GM18511 (cell line): ENCODE data around the gene MMP15.
"Not testable (repeated sequence)": the region's sequence is repeated elsewhere in the genome, so short reads cannot be mapped to it uniquely, and the experiment has no call there.

Experiments used
- ATAC-seq: cut with Tn5 transposase; IDR thresholded peaks from one replicate; pipeline ENCODE4 v1.9.1; 2021; ENCODE audit warnings: mild to moderate bottlenecking, moderate library complexity; ENCODE audit not compliant: unreplicated experiment

MMP15 gene

DNA sequence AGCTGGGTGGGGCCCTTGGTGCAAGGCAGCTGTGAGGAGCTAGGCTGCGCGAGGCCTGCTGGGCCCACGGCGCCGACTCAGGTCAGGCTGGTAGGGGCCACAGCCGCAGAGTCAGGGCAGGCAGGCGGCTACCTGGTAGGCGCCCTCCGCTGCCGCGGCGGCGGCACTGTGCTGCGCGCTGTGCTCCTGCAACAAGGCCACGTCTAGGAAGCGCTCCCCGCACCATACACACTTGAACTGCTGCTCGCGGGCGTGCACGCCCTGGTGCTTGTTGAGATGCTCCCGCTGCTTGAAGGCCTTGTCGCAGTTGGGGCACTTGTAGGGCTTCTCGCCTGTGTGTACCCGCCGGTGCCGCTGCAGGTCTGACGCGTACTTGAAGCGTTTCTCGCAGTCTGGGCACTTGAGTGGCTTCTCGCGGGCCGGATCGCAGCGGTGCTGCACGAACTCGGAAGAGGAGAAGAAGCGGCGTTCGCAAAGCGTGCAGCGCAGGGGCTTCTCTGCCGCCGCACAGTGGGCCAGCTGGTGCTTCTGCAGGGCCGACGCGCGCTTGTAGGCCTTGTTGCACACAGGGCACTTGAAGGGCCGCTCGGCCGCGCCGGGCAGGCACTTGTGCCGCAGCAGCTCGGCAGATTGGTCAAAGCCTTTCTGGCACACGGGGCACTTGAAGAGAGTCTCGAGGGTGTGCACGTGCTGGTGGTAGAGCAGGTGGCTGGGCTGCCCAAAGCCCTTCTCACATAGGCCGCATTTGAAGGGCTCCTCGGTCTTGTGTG lies 29.0 kb upstream of the MMP15 start:
- ATAC-seq, result no peak

DNA sequence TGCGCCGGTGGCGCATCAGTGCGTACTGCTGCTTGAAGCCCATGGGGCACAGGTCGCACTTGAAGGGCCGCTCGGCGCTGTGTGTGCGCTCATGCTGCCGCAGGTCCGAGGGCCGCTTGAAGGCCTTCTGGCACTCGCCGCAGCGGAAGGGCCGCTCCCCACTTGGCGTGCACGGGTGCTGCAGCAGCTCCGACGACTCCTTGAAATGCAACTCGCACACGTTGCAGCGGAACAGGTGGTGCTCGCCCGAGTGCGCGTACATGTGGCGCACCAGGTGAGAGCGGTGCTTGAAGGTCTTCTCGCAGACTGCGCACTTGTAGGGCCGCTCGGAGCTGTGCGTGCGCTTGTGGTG lies 28.4 kb upstream of the MMP15 start:
- no peak for ATAC-seq

DNA sequence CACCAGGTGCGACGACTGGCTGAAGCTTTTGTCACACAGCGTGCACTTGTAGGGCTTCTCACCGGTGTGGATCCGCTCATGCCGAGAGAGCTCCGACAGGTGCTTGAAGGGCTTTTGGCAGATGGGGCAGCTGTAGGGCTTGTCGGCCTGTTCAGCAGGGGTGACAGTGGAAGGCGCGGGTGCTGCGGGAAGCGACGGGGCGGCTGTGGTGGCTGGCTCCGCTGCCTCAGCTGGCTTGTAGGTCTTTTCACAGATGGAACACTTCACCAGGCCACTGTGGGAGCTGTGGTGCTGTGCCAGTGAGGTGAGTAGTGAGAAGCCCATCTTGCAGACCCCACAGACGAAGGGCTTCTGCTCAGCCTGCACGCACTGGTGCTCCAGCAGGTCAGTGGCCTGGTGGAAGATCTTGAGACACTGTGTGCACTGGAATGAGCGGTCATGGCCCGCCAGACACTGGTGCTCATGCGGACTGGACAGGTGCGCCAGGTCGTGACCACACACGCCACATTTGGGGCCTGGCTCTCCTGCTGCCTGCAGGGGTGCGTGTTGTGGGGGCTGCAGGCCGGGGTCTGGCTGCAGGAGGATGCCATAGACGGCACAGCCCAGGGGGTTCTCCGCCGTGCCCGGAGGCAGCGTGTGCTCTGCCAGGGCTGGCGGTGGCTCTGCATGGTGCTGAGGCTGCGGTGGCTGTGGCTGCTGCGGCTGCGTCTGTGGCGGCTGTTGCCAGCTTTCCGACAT lies 27.9 kb upstream of the MMP15 start:
- ATAC-seq, result no peak

DNA sequence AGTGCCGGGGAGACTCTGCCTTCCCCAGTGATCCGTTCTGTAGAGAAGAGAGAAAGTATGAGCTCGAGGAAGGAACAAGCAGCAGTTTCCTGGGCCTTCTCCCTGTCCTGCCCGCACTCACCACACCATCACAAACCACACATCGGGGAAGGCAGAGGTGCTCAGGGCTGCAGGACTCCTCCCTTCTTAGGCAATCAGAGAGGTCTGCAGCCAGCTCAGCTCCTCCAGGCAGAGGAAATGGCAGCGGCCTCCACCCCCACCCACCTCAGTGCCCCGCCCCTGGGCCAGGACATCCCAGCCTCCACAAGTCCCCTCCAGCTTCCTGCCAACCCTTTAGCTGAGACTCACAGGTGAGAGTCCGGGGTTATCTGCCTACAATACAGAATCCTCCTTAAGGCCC lies 27.1 kb upstream of the MMP15 start:
- no peak for ATAC-seq

DNA sequence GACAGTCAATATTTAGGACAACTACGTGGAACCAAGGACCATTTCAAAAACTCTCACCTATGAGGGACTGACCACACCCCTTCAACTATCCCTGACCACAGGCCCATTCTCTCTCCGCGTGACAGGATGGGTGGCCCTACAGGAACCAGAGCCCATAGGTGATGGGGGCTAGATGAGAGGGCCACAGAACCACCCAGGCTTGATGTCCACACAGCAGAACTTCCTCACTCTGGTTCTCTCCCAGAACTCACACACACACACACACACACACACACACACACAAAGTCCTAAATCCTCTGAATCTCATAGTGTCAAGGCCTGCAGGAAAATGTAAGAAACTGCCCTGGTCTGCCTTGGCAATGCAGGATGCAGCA lies 26.6 kb upstream of the MMP15 start:
- ATAC-seq, result no peak

DNA sequence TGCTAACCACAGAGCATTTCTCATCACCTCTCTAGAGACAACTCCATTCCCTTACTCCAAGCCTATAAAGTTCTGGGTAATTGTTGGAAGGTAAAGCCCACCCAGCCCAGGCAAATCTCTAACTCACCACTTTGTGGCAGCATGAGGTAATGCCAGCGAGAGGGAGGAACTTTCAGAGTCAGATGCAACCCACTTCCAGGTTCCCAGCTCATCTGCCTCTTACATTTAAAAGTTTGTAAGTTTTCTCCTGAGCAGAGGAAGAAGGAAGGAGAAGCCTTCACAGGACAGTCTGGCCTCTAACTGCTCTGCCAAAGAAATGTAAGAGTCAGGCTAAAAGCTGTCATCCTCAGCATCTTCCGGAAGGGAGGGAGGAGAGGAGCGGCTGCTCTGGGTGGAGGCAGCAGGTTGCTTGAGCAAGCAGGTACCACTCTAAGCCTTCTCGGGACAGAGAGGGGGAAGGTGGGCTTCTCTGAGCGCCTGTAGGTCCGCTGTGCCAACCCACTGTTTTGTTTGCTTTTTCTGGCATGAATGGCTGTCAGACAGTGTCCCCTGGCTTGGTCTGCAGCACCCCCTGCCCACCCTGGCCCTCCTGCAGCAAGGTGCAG lies 26.1 kb upstream of the MMP15 start:
- ATAC-seq, result no peak

DNA sequence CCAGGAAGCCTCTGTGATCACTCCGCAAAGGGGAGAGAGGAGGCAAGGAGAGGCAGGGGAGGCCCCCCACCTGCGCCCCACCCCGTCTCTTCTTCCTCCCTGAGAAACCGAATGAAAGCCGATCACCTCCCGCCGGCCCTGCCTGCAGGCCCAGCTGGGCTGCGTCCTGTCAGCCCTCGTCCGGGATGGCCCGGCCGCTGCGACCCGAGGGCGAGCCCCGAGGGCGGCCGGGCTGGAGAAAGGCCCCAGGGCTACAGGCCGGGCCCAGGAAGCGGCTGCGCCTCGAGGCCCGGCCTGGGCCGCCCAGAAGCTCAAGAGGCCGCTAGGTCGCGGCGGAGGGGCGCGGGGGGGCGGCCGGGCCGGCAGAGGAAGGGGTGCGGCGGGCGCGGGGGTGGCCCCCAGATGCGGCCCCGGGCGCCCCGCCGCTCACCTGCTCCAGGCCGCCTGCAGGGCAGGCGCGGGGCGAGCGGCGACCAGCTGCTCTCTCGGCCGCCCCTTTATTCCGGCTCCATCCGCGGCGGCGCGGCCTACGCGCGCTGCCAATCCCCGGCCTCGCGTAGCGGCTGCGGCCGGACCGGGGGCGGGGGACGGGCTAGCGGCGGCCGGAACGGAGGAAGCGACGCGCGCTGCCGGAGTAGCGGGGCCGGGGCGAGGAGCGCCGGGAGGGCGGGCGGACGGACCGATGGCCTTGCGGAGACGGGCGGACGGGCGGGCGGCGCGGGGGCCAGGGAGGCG lies 25.4 kb upstream of the MMP15 start, which contains the start of gene ZNF319:
Gene ZNF319 (minus strand): TSS at position 702 of the 735 bp plus-strand sequence. CDS start 2,407 bp downstream, outside the sequence.
- peak; percentile 30 for ATAC-seq

DNA sequence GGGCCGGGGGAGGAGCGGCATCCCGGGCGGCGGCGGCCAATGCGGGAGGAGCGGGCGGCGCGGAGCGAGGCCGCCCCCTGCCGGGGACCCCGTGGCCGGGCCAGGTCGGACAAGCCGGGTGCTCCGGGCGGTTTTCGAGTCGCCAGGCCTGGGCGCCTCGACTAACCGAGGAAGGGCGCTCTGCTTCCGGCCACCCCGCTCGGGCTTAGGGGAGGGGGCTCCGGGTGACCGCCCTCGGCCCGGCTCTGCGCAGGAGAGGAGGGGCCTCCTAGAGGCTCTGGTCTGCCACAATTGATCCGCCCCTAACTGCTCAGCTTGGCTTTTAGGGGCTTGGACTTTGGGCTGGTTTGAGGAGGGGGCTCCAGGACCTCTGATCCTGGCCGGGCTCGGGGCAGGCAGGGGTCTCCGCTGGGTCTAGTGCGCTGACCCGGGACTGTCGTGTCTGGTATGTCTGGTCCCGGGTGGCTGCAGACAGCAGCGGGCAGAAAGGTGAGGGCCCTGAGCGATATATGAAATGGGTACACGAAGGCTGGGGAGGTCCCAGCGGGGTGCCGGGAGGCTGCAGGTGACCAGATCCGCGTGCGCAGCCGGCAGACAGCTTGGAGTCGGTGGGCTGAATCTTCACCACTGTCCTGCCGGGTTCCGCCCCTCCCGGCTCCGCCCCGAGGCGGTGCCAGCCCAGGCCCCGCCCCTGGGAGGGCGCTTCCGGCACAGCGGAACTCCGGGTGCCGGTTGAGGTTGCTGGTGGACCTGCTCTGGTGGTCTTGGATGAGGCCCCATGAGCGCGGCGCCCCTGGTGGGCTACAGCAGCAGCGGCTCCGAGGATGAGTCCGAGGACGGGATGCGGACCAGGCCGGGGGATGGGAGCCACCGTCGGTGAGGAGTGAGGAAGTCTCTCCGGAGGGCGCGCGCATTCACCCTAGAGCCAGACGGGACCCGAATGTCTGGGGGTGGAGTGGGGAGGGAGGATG lies 24.6 kb upstream of the MMP15 start, which contains the start of gene USB1:
Gene USB1 (plus strand): TSS at position 702 of the 971 bp plus-strand sequence. CDS start 77 bp downstream, at position 779.
- peak; percentile 83 for ATAC-seq

DNA sequence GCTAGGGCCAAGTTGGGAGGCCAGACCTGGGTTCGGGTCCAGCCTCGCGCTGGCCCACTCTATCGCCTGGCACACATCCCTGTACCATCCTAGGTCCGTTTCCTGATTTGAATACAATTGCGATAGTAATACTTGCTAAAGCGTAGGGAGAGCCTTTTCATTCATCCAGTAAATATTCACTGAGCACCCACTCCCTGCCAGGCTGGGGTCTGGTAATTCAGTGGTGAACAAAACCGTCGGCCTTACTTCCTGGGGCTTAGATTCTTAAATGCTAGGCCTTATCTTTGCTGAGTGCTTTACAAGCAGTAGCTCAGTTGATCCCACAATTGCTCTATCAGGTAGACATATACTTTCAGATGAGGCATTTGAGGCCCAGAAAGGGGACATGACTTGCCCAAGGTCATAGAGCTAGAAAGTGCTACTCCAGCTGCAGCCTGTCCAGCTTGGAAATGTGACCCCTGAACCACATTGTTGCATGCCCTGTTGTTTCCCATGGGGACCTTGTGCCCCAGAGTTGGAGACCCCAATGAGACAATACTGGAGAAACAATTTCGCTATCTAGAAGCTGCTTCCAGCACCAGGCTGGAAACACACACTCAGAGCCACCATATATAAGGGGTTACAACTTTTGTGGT lies 23.7 kb upstream of the MMP15 start:
- no peak for ATAC-seq

DNA sequence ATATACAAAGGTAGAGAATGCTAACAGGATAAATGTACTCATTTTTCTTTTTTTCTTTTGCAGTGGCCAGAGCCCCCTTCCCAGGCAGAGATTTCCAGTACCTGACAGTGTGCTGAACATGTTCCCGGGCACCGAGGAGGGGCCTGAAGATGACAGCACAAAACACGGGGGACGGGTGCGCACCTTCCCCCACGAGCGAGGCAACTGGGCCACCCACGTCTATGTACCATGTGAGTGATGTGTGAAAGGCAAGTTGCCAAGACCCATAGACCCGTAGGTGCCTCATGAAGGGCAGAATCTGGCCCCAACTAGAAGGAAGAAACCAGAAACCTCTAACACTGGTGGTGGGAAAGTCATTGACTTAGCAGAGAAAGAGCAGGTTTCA lies 23.1 kb upstream of the MMP15 start:
- ATAC-seq, result no peak

DNA sequence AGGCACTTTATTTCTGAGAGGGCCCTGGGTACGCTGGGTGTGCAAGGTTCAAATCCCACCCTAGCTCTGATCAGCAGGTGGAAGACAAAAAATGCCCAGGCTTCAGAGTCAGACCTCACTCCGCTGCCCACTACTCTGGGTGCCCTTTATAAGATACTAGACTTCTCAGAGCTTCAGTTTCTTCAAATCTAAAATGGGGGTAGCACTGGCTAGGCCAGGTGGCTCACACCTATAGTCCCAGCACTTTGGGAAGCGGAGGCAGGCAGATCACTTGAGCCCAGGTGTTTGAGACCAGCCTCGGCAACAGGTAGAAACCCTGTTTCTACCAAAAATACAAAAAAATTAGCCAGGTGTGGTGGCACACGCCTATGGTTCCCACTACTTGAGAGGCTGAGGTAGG lies 22.6 kb upstream of the MMP15 start:
- no peak for ATAC-seq

DNA sequence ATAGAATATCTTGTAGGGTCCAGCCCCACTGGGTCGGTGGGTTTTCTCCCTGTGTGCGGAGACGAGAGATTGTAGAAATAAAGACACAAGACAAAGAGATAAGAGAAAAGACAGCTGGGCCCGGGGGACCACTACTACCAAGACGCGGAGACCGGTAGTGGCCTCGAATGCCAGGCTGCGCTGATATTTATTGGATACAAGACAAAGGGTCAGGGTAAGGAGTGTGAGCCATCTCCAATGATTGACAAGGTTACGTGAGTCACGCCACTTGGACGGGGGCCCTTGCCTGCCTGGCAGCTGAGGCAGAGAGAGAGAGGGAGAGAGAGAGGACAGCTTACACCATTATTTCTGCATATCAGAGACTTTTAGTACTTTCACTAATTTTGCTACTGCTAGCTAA lies 20.8 kb upstream of the MMP15 start:
- ATAC-seq, result not testable (repeated sequence)

DNA sequence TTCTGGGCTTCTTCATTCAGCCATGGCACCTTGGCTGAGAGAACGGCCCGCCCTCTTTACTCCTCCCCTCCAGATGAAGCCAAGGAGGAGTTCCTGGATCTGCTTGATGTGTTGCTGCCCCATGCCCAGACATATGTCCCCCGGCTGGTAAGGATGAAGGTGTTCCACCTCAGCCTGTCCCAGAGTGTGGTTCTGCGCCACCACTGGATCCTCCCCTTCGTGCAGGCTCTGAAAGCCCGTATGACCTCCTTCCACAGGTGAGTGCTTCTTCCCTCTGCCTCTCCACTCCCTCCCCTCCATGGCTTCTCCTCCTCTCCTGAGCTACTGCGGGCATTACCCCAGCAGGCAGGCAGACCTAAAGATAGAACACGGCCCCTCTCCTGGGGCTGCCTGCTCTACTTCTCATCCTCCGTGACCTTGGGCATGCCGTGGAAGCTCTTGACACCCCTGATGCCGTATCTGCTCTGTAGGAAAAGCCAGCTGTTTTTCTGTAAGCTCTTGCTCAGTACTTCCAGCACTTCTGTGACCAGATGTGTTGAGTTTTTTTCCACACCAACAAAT lies 15.6 kb upstream of the MMP15 start:
- no peak for ATAC-seq

DNA sequence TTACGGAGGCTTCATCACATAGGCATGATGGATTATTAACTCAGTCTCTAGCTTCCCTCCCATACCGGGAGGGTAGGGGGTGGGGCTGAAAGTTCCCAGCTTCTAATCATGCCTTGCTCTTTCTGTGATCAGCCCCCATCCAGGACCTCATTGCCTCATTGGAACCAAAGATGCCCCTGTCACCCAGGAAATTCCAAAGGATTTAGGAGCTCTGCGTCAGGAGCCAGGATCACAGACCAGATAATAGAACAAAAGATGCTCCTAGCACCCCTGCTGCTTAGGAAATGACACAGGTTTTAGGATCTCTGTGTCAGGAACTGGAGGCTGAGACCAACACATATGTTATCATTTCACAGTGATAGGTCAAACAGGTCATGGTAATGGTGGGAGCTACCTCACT lies 14.7 kb upstream of the MMP15 start:
- ATAC-seq, result no peak

DNA sequence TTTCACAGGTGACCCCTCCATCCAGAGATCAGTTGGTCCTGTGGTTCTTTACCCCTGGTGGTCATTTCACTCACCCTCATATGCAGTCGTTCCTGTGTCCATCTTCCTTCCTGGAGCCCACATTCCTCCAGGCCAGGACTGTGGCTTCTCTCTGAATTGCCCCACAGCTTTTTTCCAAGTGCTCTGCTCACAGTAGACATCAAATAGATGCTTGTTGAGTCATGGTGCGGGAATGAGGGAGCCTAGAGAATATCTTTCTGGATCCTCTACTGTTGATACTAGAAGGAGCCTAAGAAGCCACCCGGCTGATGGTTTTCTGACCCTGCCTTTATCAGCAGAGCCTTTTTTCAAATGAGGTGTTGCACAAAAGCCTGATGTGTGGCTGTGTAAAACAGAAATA lies 13.9 kb upstream of the MMP15 start:
- no peak for ATAC-seq

DNA sequence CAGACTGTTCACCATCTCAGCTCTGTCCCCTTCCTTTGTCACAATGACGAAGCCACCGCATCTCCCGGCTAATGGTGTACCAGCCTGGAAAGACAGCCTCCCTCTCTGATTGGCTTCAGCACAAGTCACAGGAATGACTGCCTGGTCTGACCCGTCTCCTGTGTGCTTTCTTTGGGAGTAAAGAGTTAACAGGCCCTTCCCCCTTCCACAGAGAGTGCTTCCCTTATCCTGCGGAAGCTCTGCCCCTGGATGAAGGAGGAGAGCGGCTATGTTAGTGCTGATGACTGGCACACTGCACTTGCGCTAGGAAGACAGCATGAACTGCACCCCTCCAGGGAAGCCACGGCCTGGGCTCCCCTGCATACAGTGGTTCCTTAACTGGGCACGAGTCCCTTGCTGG lies 13.1 kb upstream of the MMP15 start:
- ATAC-seq, result no peak

DNA sequence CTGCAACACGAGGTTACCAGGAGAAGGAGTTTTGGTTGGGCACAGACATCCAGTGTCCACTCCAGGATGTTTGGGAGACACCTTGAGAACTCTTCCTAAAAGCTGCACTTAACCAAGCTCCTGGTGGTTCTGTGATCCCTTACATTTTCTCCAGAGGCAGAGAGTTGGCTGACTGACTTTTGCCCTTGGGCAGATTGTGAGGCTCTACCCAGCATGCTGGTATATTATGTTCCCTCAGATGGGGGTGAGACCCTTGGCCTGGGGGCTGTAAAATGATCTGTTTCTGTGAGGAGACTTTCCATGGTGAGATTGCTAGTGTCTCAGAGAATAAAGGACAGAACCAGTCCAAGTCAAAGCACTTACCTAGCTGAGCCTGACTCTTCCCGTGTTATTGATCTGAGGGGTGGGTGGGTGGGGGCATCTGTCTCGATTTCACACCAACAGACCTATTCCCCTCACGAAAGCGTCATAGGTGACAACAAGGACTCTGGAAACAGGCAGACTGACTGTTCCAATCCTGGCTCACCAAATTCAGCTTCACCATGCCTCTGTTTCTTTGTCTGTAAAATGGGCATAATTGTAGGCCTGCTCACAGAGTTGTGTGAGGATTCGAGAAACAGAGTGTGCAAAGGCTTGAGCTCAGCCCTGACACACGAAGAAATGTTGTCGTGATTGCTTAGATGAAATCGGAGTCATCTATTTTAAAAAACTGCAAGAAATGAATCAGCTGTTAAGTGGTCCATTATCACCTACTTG lies 12.2 kb upstream of the MMP15 start:
- ATAC-seq, result no peak

DNA sequence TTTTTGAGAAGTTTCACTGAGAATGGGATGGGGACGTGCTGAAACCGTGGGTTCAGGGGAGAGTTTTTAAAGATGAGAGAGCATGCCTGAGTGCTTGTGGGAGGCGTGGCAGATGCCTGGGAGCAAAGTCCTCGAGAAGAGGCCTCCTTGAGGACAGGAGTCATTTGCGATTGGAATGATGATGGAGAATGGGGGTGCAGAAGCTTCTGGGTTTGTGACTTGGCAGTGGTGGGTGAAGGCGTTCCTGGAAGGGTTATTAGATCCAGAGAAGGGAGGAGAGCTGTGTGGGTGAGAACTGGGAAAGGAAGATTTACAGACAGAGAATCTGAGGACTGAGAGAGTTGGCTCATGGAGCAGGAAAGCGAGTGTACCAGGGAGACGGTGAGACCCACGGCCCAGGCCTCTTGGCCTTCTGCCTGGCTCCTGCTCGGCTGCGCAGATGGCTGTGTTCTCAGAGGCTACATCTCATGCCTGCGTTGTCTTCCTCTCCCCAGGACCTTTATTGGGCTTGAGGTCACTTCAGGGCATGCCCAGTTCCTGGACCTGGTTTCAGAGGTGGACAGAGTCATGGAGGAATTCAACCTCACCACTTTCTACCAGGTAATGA lies 8.6 kb upstream of the MMP15 start:
- no peak for ATAC-seq
